Spinal cord (tissue), 10 donors: ENCODE measurements around the gene STAT3. TPM values are rescaled to one million over a fixed set of nuclear protein-coding genes. Genes with fewer than 3 reads are reported as not detected.

Experiments
- DNase-seq, 6 donors: peaks; one replicate each; pipeline versions ENCODE4 v3.0.0 to v3.0.0-alpha.2; 2013 to 2015; ENCODE audit warnings: low spot score in 6 of 6, low read depth in 4 of 6
- H3K27ac ChIP-seq: one replicate; pipeline ENCODE4 v1.5.1; 2013; ENCODE audit warnings: low read depth, low read length, control low read depth
- H3K27me3 ChIP-seq: one replicate; pipeline ENCODE4 v1.6.1; 2013; ENCODE audit warnings: low read length; ENCODE audit not compliant: control insufficient read depth, insufficient read depth
- H3K36me3 ChIP-seq: one replicate; pipeline ENCODE4 v1.6.1; 2013; ENCODE audit warnings: low read length; ENCODE audit not compliant: control insufficient read depth, insufficient read depth
- H3K4me1 ChIP-seq: one replicate; pipeline ENCODE4 v1.6.1; 2013; ENCODE audit warnings: low read length; ENCODE audit not compliant: control insufficient read depth, insufficient read depth
- H3K4me3 ChIP-seq: one replicate; pipeline ENCODE4 v1.5.1; 2013; ENCODE audit warnings: low read depth, low read length, control low read depth
- H3K9me3 ChIP-seq: one replicate; pipeline ENCODE4 v1.6.1; 2013; ENCODE audit warnings: low read length; ENCODE audit not compliant: control insufficient read depth, insufficient read depth
- WGBS: methylation state at CpG from one replicate; pipeline ENCODE4 v1.1.5; 2013; ENCODE audit warnings: missing lambda C conversion rate; ENCODE audit not compliant: insufficient coverage; 5-methylcytosine and 5-hydroxymethylcytosine counted together
- long read RNA-seq, 4 donors: transcript quantifications; one replicate each; lab custom pipeline, GENCODE V29; 2026
- polyA plus RNA-seq, 2 donors: library from polyadenylated mRNA; unstranded; fragments of 120-200 nt; gene quantifications; one replicate each; pipeline ENCODE4 v1.2.1, GENCODE V29; 2013; ENCODE audit not compliant: insufficient read length in 2 of 2
- total RNA-seq, 2 donors: library from RNA; depleted of rRNA in 1 of 2; stranded (reverse); fragments of 120-200 nt in 1 of 2; fragments of >200 nt in 1 of 2; gene quantifications; one replicate each; pipeline versions ENCODE4 v1.2.3 to v1.2.4, GENCODE V29; 2013 to 2014
- donor health status: healthy.

Gene STAT3
- 10 to 100 TPM; 77.6 to 97.5 TPM for total RNA-seq
- polyA plus RNA-seq = 10 to 100 TPM; 74.1 to 74.5 TPM
- long read RNA-seq, donor 1, full-length matches to known transcripts = 11 of 11 reads
- long read RNA-seq, donor 1, partial matches to known transcripts = 0 of 11 reads
- long read RNA-seq, donor 1, other reads (novel, unspliced or antisense) = 0 of 11 reads
- long read RNA-seq, donor 2, full-length matches to known transcripts = 14 of 14 reads
- long read RNA-seq, donor 2, partial matches to known transcripts = 0 of 14 reads
- long read RNA-seq, donor 2, other reads (novel, unspliced or antisense) = 0 of 14 reads
- long read RNA-seq, donor 3, full-length matches to known transcripts = 15 of 21 reads
- long read RNA-seq, donor 3, partial matches to known transcripts = 6 of 21 reads
- long read RNA-seq, donor 3, other reads (novel, unspliced or antisense) = 0 of 21 reads
- long read RNA-seq, donor 4, partial matches to known transcripts = 5 of 10 reads
- long read RNA-seq, donor 4, other reads (novel, unspliced or antisense) = 0 of 10 reads

- H3K27me3 ChIP-seq = no peaks in the 10 kb centered on the region
- H3K9me3 ChIP-seq = no peaks in the 10 kb centered on the region
- H3K4me3 ChIP-seq = peak within 1 kb of the TSS; percentile 89
- H3K36me3 ChIP-seq = no peaks in the 10 kb centered on the region
- peaks cover 3% of the 10 kb centered on the region for H3K4me1 ChIP-seq
- 0% methylated on average over 40 of the region's 44 CpGs for WGBS
- H3K27ac ChIP-seq = peak within 1 kb of the TSS; percentile 94
- DNase-seq = peak; percentile 99 to 100 (median 100)
Observed at GRCh38 chr17:42388381-42389134, at the start of gene STAT3. TSS of gene STAT3 (minus strand) at chr17:42388442. CDS start at chr17:42348516, 39,926 bp downstream.

GRCh38 chr17:42436391-42436790 is 48.1 kb upstream of the STAT3 start:
- WGBS = no CpG with 5 or more reads among the region's 6 CpGs
- peak in 1 of 6 donors; percentile 24 for DNase-seq
- H3K27ac ChIP-seq = peak overlapping the region; percentile 25

GRCh38 chr17:42431758-42432161 is 43.5 kb upstream of the STAT3 start:
- no peaks in the 10 kb centered on the region for H3K36me3 ChIP-seq
- H3K9me3 ChIP-seq = no peaks in the 10 kb centered on the region
- 86% methylated on average over 2 of the region's 3 CpGs for WGBS
- H3K27me3 ChIP-seq = no peaks in the 10 kb centered on the region
- peaks cover 7% of the 10 kb centered on the region for H3K4me1 ChIP-seq
- no peak overlapping the region for H3K4me3 ChIP-seq
- H3K27ac ChIP-seq = no peak overlapping the region
- no peak for DNase-seq

More at GRCh38 chr17:42436391-42436790, 48.1 kb upstream of the STAT3 start:
- H3K4me1 ChIP-seq = no peaks in the 10 kb centered on the region
- no peaks in the 10 kb centered on the region for H3K36me3 ChIP-seq
- no peak overlapping the region for H3K4me3 ChIP-seq
- H3K9me3 ChIP-seq = no peaks in the 10 kb centered on the region
- H3K27me3 ChIP-seq = no peaks in the 10 kb centered on the region

GRCh38 chr17:42429726-42430447 is 41.6 kb upstream of the STAT3 start:
- Histone ChIP-seq H3K4me1 (peaks cover 7% of the 10 kb centered on the region), H3K4me3 (no peak overlapping the region), H3K36me3 (no peaks in the 10 kb centered on the region), H3K27ac (no peak overlapping the region), H3K9me3 (no peaks in the 10 kb centered on the region), H3K27me3 (peaks cover 2% of the 10 kb centered on the region)
- 71% methylated on average over 1 of the region's 3 CpGs for WGBS
- no peak for DNase-seq

- H3K27me3 ChIP-seq = peaks cover 3% of the 10 kb centered on the region
- no peaks in the 10 kb centered on the region for H3K36me3 ChIP-seq
- H3K4me3 ChIP-seq = no peak overlapping the region
- peaks cover 8% of the 10 kb centered on the region for H3K4me1 ChIP-seq
- peak in 3 of 6 donors; percentile 57 to 88 (median 84) for DNase-seq
- no peaks in the 10 kb centered on the region for H3K9me3 ChIP-seq
- WGBS = 6% methylated on average over 2 of the region's 4 CpGs
- peak overlapping the region; percentile 80 for H3K27ac ChIP-seq
Observed at GRCh38 chr17:42428141-42428944, 40.1 kb upstream of the STAT3 start.

GRCh38 chr17:42424991-42425610 is 36.9 kb upstream of the STAT3 start:
- no peak for DNase-seq
- H3K4me1 ChIP-seq = peaks cover 32% of the 10 kb centered on the region
- H3K4me3 ChIP-seq = no peak overlapping the region
- peaks cover 36% of the 10 kb centered on the region for H3K27me3 ChIP-seq
- no peak overlapping the region for H3K27ac ChIP-seq
- H3K9me3 ChIP-seq = no peaks in the 10 kb centered on the region
- 60% methylated on average over 1 of the region's 4 CpGs for WGBS
- peaks cover 2% of the 10 kb centered on the region for H3K36me3 ChIP-seq

GRCh38 chr17:42423766-42424165 is 35.5 kb upstream of the STAT3 start:
- peak overlapping the region; percentile 93 for H3K27ac ChIP-seq
- H3K4me3 ChIP-seq = peak overlapping the region; percentile 93
- no peaks in the 10 kb centered on the region for H3K9me3 ChIP-seq
- H3K27me3 ChIP-seq = peaks cover 43% of the 10 kb centered on the region
- H3K36me3 ChIP-seq = peaks cover 2% of the 10 kb centered on the region
- no peak for DNase-seq
- H3K4me1 ChIP-seq = peaks cover 30% of the 10 kb centered on the region
- WGBS = 66% methylated on average over 5 of the region's 11 CpGs

GRCh38 chr17:42422958-42423712 is 34.9 kb upstream of the STAT3 start, which contains the start of gene CAVIN1:
TSS of gene CAVIN1 (minus strand) at chr17:42423256. CDS start at chr17:42423097, 159 bp downstream.
- under 1% methylated on average over 57 of the region's 58 CpGs for WGBS

More at GRCh38 chr17:42422958-42423712, 34.9 kb upstream of the STAT3 start, which contains the start of gene CAVIN1:
- Histone ChIP-seq H3K9me3 (no peaks in the 10 kb centered on the region), H3K36me3 (peaks cover 2% of the 10 kb centered on the region), H3K27ac (peak within 1 kb of the TSS; percentile 93), H3K4me3 (peak within 1 kb of the TSS; percentile 93), H3K27me3 (peaks cover 43% of the 10 kb centered on the region), H3K4me1 (peaks cover 29% of the 10 kb centered on the region)
- peak; percentile 47 to 96 (median 76) for DNase-seq
